GM12875 (cell line): ENCODE results near the gene RARG.

Source experiments
- H3K4me3 ChIP-seq: one replicate; pipeline ENCODE4 v1.5.1; 2011; ENCODE audit warnings: low read depth, low read length, control low read depth
- CTCF ChIP-seq: IDR thresholded peaks from 2 replicates; pipeline ENCODE4 v1.5.1; 2011; ENCODE audit warnings: low read depth, mild to moderate bottlenecking, control low read depth, inconsistent platforms, low read length, moderate library complexity, borderline replicate concordance; ENCODE audit not compliant: insufficient read depth

Gene RARG

GRCh38 chr12:53233671-53234121 is 1.7 kb upstream of the RARG start:
- no peak overlapping the region for H3K4me3 ChIP-seq
- TF ChIP-seq CTCF: no peak

- TF ChIP-seq CTCF: no peak
- H3K4me3 ChIP-seq: no peak overlapping the region
Observed at GRCh38 chr12:53232646-53233461, 845 bp upstream of the RARG start.

- peak overlapping the region; percentile 26 for H3K4me3 ChIP-seq
- TF ChIP-seq CTCF: no peak
Observed at GRCh38 chr12:53231671-53231920, 413 bp downstream of the RARG start.

DNA sequence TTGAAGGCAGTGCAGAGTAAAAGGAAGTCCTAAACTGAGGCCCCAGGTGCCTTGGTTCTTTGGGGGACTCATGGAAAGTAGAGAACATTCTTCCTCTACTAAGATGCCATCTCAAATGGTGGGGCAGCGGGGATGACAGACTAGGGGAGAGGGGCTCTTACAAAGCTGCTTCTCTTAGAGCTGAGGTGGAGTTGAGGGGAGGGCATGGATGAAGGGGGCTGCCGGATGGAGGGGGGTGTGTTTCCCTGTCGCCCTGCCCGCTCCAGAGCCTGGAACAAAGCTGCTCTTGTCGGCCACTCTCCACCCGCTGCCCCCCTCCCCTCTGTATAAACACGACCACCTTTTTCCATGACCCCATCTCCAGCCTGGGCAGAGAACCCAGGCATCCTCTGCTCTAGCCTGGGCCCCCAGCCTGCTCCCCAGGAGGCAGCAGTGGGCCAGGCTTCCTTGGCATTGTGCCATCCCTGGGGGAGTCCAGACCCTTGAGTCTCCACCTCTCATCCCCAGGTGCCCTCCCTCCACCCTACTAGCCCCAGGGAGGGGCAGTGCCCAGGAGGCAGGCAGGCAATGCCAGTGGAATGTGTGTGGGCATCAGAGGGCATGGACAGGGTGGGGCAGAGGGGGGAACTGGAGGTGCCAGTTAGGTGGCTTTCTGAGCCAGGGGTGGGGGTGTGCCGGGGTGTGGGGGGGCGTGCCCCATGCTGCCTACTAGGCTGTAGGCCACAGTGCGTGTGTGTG is 1.7 kb downstream of the RARG start:
- no peak overlapping the region for H3K4me3 ChIP-seq
- TF ChIP-seq CTCF: no peak

GRCh38 chr12:53229454-53229853 is 2.6 kb downstream of the RARG start:
- H3K4me3 ChIP-seq: no peak overlapping the region
- TF ChIP-seq CTCF: no peak

GRCh38 chr12:53227836-53228235 is 4.2 kb downstream of the RARG start:
- no peak overlapping the region for H3K4me3 ChIP-seq
- no peak for TF ChIP-seq CTCF

DNA sequence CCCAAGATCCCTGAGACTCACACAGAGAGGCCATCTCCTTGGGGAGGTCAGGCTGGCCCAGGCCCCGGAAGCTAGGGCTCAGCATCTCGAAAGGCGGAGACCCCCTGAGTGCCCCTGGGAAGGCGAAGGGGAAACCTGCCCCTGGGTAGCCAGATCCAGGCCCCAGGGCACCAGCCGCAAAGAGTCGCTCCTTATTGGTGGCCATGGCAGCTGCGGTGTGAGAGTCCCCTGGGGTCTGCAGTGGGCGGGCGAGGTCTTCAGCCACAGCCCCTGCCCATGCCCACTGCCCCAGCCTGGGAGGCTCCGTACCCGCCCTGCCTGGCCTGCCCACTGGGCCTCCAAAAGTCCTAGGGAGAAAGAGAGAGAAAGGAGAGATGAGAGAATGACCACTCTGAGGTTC is 4.7 kb downstream of the RARG start:
- TF ChIP-seq CTCF: no peak
- H3K4me3 ChIP-seq: no peak overlapping the region
